H1 (cell line): ENCODE results near the gene PDX1. TPM values are rescaled to one million over a fixed set of nuclear protein-coding genes. Genes with fewer than 3 reads are reported as not detected.

ENCODE experiments used
- CTCF ChIA-PET: fragments of 300-600 bp; sonication (Branson Sonifier 250); formaldehyde crosslinking; loops from one replicate; lab custom pipeline; 2021; ENCODE audit not compliant: partially characterized antibody; lab: Charles Lee
- POLR2A ChIA-PET: fragments of 300-600 bp; sonication (Branson Sonifier 250); formaldehyde crosslinking; loops from one replicate; lab custom pipeline; 2021; ENCODE audit warnings: inconsistent platforms; ENCODE audit not compliant: partially characterized antibody; lab: Charles Lee
- DNase-seq, 2 experiments: peaks; one replicate each; pipeline versions ENCODE4 v3.0.0 to v3.0.0-alpha.2; 2010 to 2022; ENCODE audit warnings: low spot score in 2 of 2, low read depth in 1 of 2, mixed read lengths in 1 of 2
- FAIRE-seq: peaks from 2 replicates; lab custom pipeline; 2011; peaks lifted over from hg19 to GRCh38; lab: Jason Lieb, UNC
- H2AFZ ChIP-seq: 2 replicates; pipeline ENCODE4 v1.8.1; 2012; ENCODE audit warnings: low read length, inconsistent platforms
- H2AK5ac ChIP-seq: 2 replicates; pipeline ENCODE4 v1.6.1; 2013; ENCODE audit warnings: low read depth, low read length
- H2BK120ac ChIP-seq: replicated peaks from 2 replicates; pipeline ENCODE3; 2013; ENCODE audit warnings: low read depth, low read length, inconsistent platforms
- H2BK12ac ChIP-seq: 2 replicates; pipeline ENCODE4 v1.6.1; 2013; ENCODE audit warnings: low read depth, low read length
- H2BK15ac ChIP-seq: 2 replicates; pipeline ENCODE4 v1.6.1; 2013; ENCODE audit warnings: low read length
- H2BK20ac ChIP-seq: 2 replicates; pipeline ENCODE4 v1.6.1; 2013; ENCODE audit warnings: low read length
- H2BK5ac ChIP-seq: 2 replicates; pipeline ENCODE4 v1.6.1; 2013; ENCODE audit warnings: low read depth, low read length
- H3K14ac ChIP-seq: 2 replicates; pipeline ENCODE4 v1.6.1; 2013; ENCODE audit warnings: inconsistent platforms; ENCODE audit not compliant: insufficient read length
- H3K18ac ChIP-seq: 2 replicates; pipeline ENCODE4 v1.6.1; 2013; ENCODE audit warnings: low read length; ENCODE audit errors: extremely low read depth
- H3K23ac ChIP-seq: 2 replicates; pipeline ENCODE4 v1.6.1; 2013; ENCODE audit warnings: inconsistent platforms; ENCODE audit not compliant: insufficient read length
- H3K23me2 ChIP-seq: 2 replicates; pipeline ENCODE4 v1.6.1; 2013; ENCODE audit warnings: low read depth, low read length
- H3K27ac ChIP-seq: 2 replicates; pipeline ENCODE4 v1.6.1; 2011; ENCODE audit warnings: low read depth, low read length, inconsistent platforms
- H3K27me3 ChIP-seq, 4 experiments: replicated peaks in 1 of 4; 1 replicate in 1 of 4; 2 replicates in 3 of 4; pipeline versions ENCODE4 v1.6.1 to v1.8.1; 2011 to 2013; ENCODE audit warnings: low read length in 3 of 4, mild to moderate bottlenecking in 3 of 4, inconsistent platforms in 2 of 4, mixed read lengths in 2 of 4, moderate library complexity in 1 of 4; ENCODE audit not compliant: control insufficient read depth in 3 of 4, insufficient read depth in 3 of 4; ENCODE audit errors: extremely low read depth in 1 of 4
- H3K36me3 ChIP-seq, 4 experiments: 2 replicates each; pipeline versions ENCODE4 v1.6.1 to v1.8.1; 2011 to 2013; ENCODE audit warnings: mild to moderate bottlenecking in 4 of 4, low read length in 3 of 4, moderate library complexity in 2 of 4, control low read depth in 1 of 4, inconsistent platforms in 1 of 4; ENCODE audit not compliant: insufficient read depth in 4 of 4, control insufficient read depth in 2 of 4
- H3K4ac ChIP-seq: replicated peaks from 2 replicates; pipeline ENCODE3; 2013; ENCODE audit warnings: low read length, low read depth, mixed read lengths, inconsistent platforms; ENCODE audit not compliant: insufficient read length
- H3K4me1 ChIP-seq, 4 experiments: replicated peaks in 1 of 4; 1 replicate in 1 of 4; 2 replicates in 3 of 4; pipeline versions ENCODE4 v1.6.1 to v1.8.1; 2011 to 2013; ENCODE audit warnings: low read length in 3 of 4, inconsistent platforms in 2 of 4, mixed read lengths in 1 of 4; ENCODE audit not compliant: insufficient read depth in 4 of 4, control insufficient read depth in 3 of 4
- H3K4me2 ChIP-seq, 2 experiments: 2 replicates each; pipeline versions ENCODE4 v1.6.1 to v1.8.1; 2011 to 2013; ENCODE audit warnings: low read depth in 2 of 2, low read length in 2 of 2, control low read depth in 1 of 2, inconsistent platforms in 1 of 2, mild to moderate bottlenecking in 1 of 2; ENCODE audit not compliant: insufficient read depth in 1 of 2
- H3K4me3 ChIP-seq, 4 experiments: fragments of 200-600, 300-600 bp in 1 of 4; sonication (generic), shearing (Covaris generic), sonication (Bioruptor Twin) in 1 of 4; 2 replicates each; pipeline versions ENCODE4 v1.5.1 to v1.8.1; 2011 to 2016; ENCODE audit warnings: low read length in 4 of 4, low read depth in 3 of 4, control low read depth in 2 of 4, inconsistent platforms in 2 of 4, mild to moderate bottlenecking in 2 of 4, mixed read lengths in 1 of 4, moderate library complexity in 1 of 4; ENCODE audit not compliant: insufficient read depth in 2 of 4; ENCODE audit errors: extremely low read depth in 1 of 4
- H3K56ac ChIP-seq: replicated peaks from 2 replicates; pipeline ENCODE3; 2013; ENCODE audit warnings: low read depth, mild to moderate bottlenecking, mixed read lengths, low read length, inconsistent platforms; ENCODE audit not compliant: insufficient read length
- H3K79me1 ChIP-seq: 2 replicates; pipeline ENCODE4 v1.6.1; 2013; ENCODE audit warnings: low read depth, low read length, control low read depth
- H3K79me2 ChIP-seq, 2 experiments: 2 replicates each; pipeline versions ENCODE4 v1.6.1 to v1.8.1; 2012 to 2013; ENCODE audit warnings: low read length in 2 of 2, mild to moderate bottlenecking in 2 of 2, inconsistent platforms in 1 of 2; ENCODE audit not compliant: insufficient read depth in 2 of 2, control insufficient read depth in 1 of 2
- H3K9ac ChIP-seq, 4 experiments: replicated peaks in 1 of 4; 1 replicate in 1 of 4; 2 replicates in 3 of 4; pipeline versions ENCODE4 v1.6.1 to v1.8.1; 2011 to 2013; ENCODE audit warnings: low read depth in 3 of 4, low read length in 3 of 4, control low read depth in 2 of 4, mild to moderate bottlenecking in 2 of 4, moderate library complexity in 2 of 4, inconsistent platforms in 1 of 4; ENCODE audit errors: extremely low read depth in 1 of 4
- H3K9me3 ChIP-seq, 2 experiments: 2 replicates each; pipeline versions ENCODE4 v1.6.1 to v1.8.1; 2012 to 2013; ENCODE audit warnings: mild to moderate bottlenecking in 2 of 2, moderate library complexity in 2 of 2, control low read depth in 1 of 2, inconsistent platforms in 1 of 2, low read depth in 1 of 2, low read length in 1 of 2, mixed read lengths in 1 of 2; ENCODE audit not compliant: insufficient read depth in 2 of 2
- H4K20me1 ChIP-seq, 2 experiments: replicated peaks in 1 of 2; 2 replicates each; pipeline versions ENCODE3 to v1.8.1; 2011 to 2013; ENCODE audit warnings: inconsistent platforms in 2 of 2, low read length in 2 of 2, mild to moderate bottlenecking in 1 of 2; ENCODE audit not compliant: insufficient read depth in 2 of 2, control insufficient read depth in 1 of 2
- H4K5ac ChIP-seq: 2 replicates; pipeline ENCODE4 v1.6.1; 2013; ENCODE audit warnings: low read length, low read depth, mixed read lengths, inconsistent platforms; ENCODE audit not compliant: insufficient read length
- H4K8ac ChIP-seq: 2 replicates; pipeline ENCODE4 v1.8.0; 2013; ENCODE audit warnings: mild to moderate bottlenecking, moderate library complexity, low read length, inconsistent platforms; ENCODE audit not compliant: insufficient read depth; ENCODE audit errors: extremely low read depth
- H4K91ac ChIP-seq: replicated peaks from 2 replicates; pipeline ENCODE3; 2013; ENCODE audit warnings: low read length, mixed read lengths, inconsistent platforms; ENCODE audit not compliant: insufficient read length
- CBX8 ChIP-seq: fragments of 300-800, 300-1000 bp; sonication (generic); IDR thresholded peaks from 2 replicates; pipeline ENCODE4 v1.7.1; 2016; ENCODE audit warnings: low read depth, low read length, borderline replicate concordance
- CHD2 ChIP-seq: IDR thresholded peaks from 2 replicates; pipeline ENCODE4 v1.6.1; 2012; ENCODE audit warnings: low read length, improper control_type of control experiment
- EZH2 ChIP-seq: fragments of 200-600 bp; sonication (generic); IDR thresholded peaks from 2 replicates; pipeline ENCODE4 v1.7.1; 2012; ENCODE audit warnings: low read depth, mild to moderate bottlenecking, moderate library complexity, low read length, inconsistent platforms; ENCODE audit not compliant: severe bottlenecking
- FOSL1 ChIP-seq: IDR thresholded peaks from 2 replicates; pipeline ENCODE4 v1.6.1; 2011; ENCODE audit warnings: mild to moderate bottlenecking, low read depth, low read length, moderate library complexity; ENCODE audit not compliant: insufficient read depth
- JUN ChIP-seq: IDR thresholded peaks from 2 replicates; pipeline ENCODE4 v1.6.1; 2011; ENCODE audit warnings: low read depth, mild to moderate bottlenecking, improper control_type of control experiment, low read length
- RNF2 ChIP-seq: fragments of 200-900, 300-1000 bp; sonication (generic); IDR thresholded peaks from 2 replicates; pipeline ENCODE4 v1.7.1; 2016; ENCODE audit warnings: borderline replicate concordance, low read depth, mild to moderate bottlenecking, antibody characterized with exemption, low read length; ENCODE audit not compliant: poor library complexity, severe bottlenecking; ENCODE audit errors: missing control alignments
- WGBS, 2 experiments: shearing (Covaris generic) in 1 of 2; methylation state at CpG; one replicate each; pipeline versions ENCODE4 v1.1.6 to v1.1.7; 2013 to 2015; ENCODE audit warnings: low lambda C conversion rate in 2 of 2, mixed read lengths in 2 of 2, inconsistent platforms in 1 of 2, low coverage in 1 of 2, missing lambda C conversion rate in 1 of 2; ENCODE audit not compliant: insufficient replicate concordance in 2 of 2, insufficient coverage in 1 of 2, insufficient read length in 1 of 2; ENCODE audit errors: extremely low coverage in 1 of 2, missing lambda C conversion rate in 1 of 2; 5-methylcytosine and 5-hydroxymethylcytosine counted together
- polyA plus RNA-seq, 7 experiments: library from polyadenylated mRNA; depleted of rRNA in 3 of 7; stranded (reverse) in 5 of 7; unstranded in 2 of 7; fragments of >200 nt in 5 of 7; fragments of 200-250 nt in 2 of 7; gene quantifications; 1 replicate in 5 of 7; 2 replicates in 1 of 7; 4 replicates in 1 of 7; pipeline versions ENCODE4 v1.2.1 to v1.2.3, GENCODE V29; 2011 to 2013; ENCODE audit warnings: missing spikeins in 2 of 7, mixed read lengths in 2 of 7
- total RNA-seq: library from RNA; stranded (reverse); fragmentation: NEBNext Ultra II Directional; extraction: Animal tissue kit (Norgen Biotek cat#: 25700); gene quantifications from 2 replicates; pipeline ENCODE4 v1.2.1, GENCODE V29; 2021

PDX1 gene
- total and polyA plus RNA-seq, 2 of the 8 experiments (the other 6 are each of a cell fraction or from before 2014, with no cell fraction given) = not detected

DNA sequence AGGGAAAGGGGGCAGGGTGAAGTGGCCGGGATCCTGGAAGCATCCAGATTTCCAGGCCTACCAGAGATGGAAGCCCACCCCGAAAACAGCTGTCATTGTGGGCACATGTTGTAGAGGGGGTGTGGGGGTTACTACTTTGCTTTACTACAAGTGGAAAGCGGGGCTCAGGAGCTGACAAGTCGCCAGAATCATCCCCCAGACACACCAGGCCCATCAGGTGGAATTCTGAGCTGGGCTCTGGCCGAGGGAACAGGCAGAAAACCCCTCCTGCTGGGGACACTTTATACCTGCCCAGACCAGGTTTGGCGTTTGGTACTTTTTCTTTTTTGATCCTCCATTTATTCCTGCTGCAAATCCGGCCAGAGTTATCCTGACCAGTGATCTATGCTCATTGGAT is 45.5 kb downstream of the PDX1 start:
- Histone ChIP-seq H3K4me2 (no peak overlapping the region; a peak in 1 of 4 replicates), H3K36me3 (peaks cover 0 to 10% (median 0%) of the 10 kb centered on the region in 4 experiments; a peak in 1 of 8 replicates), H3K56ac (no peak overlapping the region), H2BK12ac (no peak overlapping the region), H2BK5ac (no peak overlapping the region), H3K4ac (no peak overlapping the region)
- 20% methylated on average over 7 of the region's 7 CpGs; no CpG with 5 or more reads in 1 of the 2 experiments for WGBS, 2 experiments
- FAIRE-seq = peak; percentile 7
- no peak for TF ChIP-seq JUN
- TF ChIP-seq FOSL1 = no peak
- TF ChIP-seq EZH2 = peak; percentile 37
- peak; percentile 49; the same call in 1 of the 2 replicates for TF ChIP-seq CBX8
- TF ChIP-seq CHD2 = no peak
- TF ChIP-seq RNF2 = peak; percentile 16
- TF ChIP-seq, all 59 proteins: peak for 3
- no peak overlapping the region for H3K9ac ChIP-seq
- ChIA-PET CTCF (interaction anchor here (1.2 to 19.7 kb wide), 10 partner anchors 10 to 143 kb away, joined by 3 to 283 read pairs (median 4); partner anchors contain the start of genes CDX2 and URAD), POLR2A (interaction anchor here (0.6 to 5.6 kb wide), 5 partner anchors 11 to 54 kb away, joined by 3 to 31 read pairs (median 5); no protein-coding TSS in a partner anchor)
- H3K79me1 ChIP-seq = no peaks in the 10 kb centered on the region
- H4K20me1 ChIP-seq = peaks cover 24 to 41% of the 10 kb centered on the region in 2 experiments
- peaks cover 91 to 100% (median 97%) of the 10 kb centered on the region in 4 experiments for H3K27me3 ChIP-seq
- no peak overlapping the region for H3K27ac ChIP-seq
- no peak overlapping the region for H2BK15ac ChIP-seq
- peaks cover 9% of the 10 kb centered on the region; the same call in 1 of the 2 replicates for H3K23me2 ChIP-seq
- H4K5ac ChIP-seq = no peak overlapping the region
- no peak overlapping the region for H2BK120ac ChIP-seq
- no peak overlapping the region for H2AK5ac ChIP-seq
- H3K9me3 ChIP-seq = no peaks in the 10 kb centered on the region
- H3K4me1 ChIP-seq = peaks cover 15 to 52% (median 31%) of the 10 kb centered on the region in 4 experiments; a peak in 6 of 7 replicates
- H3K23ac ChIP-seq = no peak overlapping the region
- no peak for DNase-seq
- no peak overlapping the region for H3K14ac ChIP-seq
- H3K79me2 ChIP-seq = no peaks in the 10 kb centered on the region
- H4K8ac ChIP-seq = no peak overlapping the region
- H2AFZ ChIP-seq = no peak overlapping the region
- no peak overlapping the region for H2BK20ac ChIP-seq
- H4K91ac ChIP-seq = no peak overlapping the region
- H3K4me3 ChIP-seq = no peak overlapping the region
- no peak overlapping the region for H3K18ac ChIP-seq
